GM18526 (cell line): ENCODE results near the gene FDXR.

Source experiments
- POLR2A ChIP-seq: IDR thresholded peaks from 3 replicates; pipeline ENCODE4 v1.6.1; 2011; ENCODE audit not compliant: insufficient read length; ENCODE audit errors: extremely low read depth

The FDXR gene

GRCh38 chr17:74901353-74902135 lies 28.8 kb upstream of the FDXR start:
- no peak for TF ChIP-seq POLR2A

- TF ChIP-seq POLR2A, result no peak
These were observed 27.4 kb upstream of the FDXR start for GRCh38 chr17:74900208-74900607.

GRCh38 chr17:74898376-74898946 lies 25.7 kb upstream of the FDXR start:
- TF ChIP-seq POLR2A, result no peak

GRCh38 chr17:74893936-74894671 lies 21.3 kb upstream of the FDXR start:
- no peak for TF ChIP-seq POLR2A

- no peak for TF ChIP-seq POLR2A
These were observed 20.4 kb upstream of the FDXR start, which contains the start of gene FADS6 for GRCh38 chr17:74892974-74893911. FADS6 (minus strand) TSS chr17:74893633; CDS start chr17:74893595, 38 bp downstream.

GRCh38 chr17:74892013-74892841 lies 19.4 kb upstream of the FDXR start:
- TF ChIP-seq POLR2A, result no peak

- no peak for TF ChIP-seq POLR2A
These were observed 17.8 kb upstream of the FDXR start for GRCh38 chr17:74890554-74890953.

- TF ChIP-seq POLR2A, result no peak
These were observed 15.7 kb upstream of the FDXR start for GRCh38 chr17:74888469-74888868.

- TF ChIP-seq POLR2A, result no peak
These were observed 10.5 kb upstream of the FDXR start for GRCh38 chr17:74883241-74883745.

GRCh38 chr17:74882517-74883240 lies 9.9 kb upstream of the FDXR start:
- TF ChIP-seq POLR2A, result no peak

GRCh38 chr17:74881073-74881472 lies 8.3 kb upstream of the FDXR start:
- no peak for TF ChIP-seq POLR2A

GRCh38 chr17:74879308-74879707 lies 6.5 kb upstream of the FDXR start:
- TF ChIP-seq POLR2A, result no peak

- no peak for TF ChIP-seq POLR2A
These were observed 5.9 kb upstream of the FDXR start for GRCh38 chr17:74878658-74879057.
